Measurements from ENCODE around the gene IFI27L1.

- TF ChIP-seq EZH2phosphoT487 (IDR thresholded peaks at IDR 0.05; ENCODE audit: borderline replicate concordance) (no peak), CTCF (conservative IDR thresholded peaks at IDR 0.05; ENCODE audit: low read length) (no peak)
These were observed 17.3 kb downstream of the IFI27L1 start for GRCh38 chr14:94098326-94098992.

All from Loucy (cell line).